HG02981 (cell line): ENCODE measurements around the gene GALNT9.
"Not testable (repeated sequence)": the region's sequence is repeated elsewhere in the genome, so short reads cannot be mapped to it uniquely, and the experiment has no call there.

Experiments
- ATAC-seq: cut with Tn5 transposase; IDR thresholded peaks from one replicate; pipeline ENCODE4 v1.9.1; 2021; ENCODE audit warnings: mild to moderate bottlenecking, moderate library complexity; ENCODE audit not compliant: unreplicated experiment

The GALNT9 gene

DNA sequence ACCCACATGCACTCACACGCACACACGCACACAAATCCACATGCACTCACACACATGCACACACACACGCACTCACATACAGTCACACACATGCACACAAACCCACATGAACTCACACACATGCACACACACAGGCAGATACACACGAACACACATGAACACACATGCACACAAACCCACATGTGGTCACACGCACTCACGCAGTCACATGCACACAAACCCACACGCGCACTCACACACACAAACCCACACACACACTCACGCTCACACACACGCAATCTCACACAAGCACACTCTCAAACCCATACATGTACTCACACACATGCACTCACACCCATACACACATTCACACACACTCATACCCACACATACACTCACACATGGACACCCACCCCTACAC, 61.5 kb downstream of the GALNT9 start:
- no peak for ATAC-seq

DNA sequence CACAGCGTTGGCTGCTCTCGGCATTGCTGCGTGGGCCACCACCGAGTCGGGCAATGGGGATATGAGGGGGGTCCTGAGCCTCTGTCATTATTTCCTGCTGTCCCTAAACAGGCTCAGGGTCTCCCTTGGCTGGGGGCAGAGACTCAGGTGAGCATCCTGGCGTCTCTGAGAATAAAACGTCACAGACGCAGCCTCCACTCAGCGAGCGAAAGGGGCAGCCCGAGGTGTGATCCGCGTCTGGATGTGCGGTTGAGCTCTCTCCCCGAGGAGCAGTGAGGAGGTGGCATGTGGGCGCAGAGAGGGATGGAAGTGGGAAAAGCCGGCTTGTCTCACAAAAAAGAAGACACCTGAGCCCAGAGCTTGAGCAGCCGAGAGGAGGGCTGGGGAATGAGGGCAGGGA, 62.6 kb downstream of the GALNT9 start:
- ATAC-seq = no peak

DNA sequence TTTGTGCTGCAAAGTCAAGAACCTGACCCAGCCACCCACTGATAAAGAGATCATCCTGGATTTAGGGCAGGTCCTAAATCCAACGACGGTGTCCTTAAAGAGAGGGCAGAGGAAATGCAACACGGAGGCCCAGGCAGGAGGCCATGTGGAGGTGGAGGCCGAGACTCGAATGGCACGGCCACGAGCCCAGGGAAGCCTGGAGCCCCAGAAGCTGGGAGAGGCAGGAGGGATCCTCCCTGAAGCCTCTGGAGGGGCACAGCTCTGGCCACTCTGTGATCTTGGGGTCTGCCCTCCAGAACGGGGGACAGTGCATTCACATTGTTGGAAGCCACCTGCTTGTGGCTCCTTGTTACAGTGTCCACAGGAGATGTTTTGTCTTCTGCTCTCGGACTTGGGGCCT, 63.0 kb downstream of the GALNT9 start:
- no peak for ATAC-seq

DNA sequence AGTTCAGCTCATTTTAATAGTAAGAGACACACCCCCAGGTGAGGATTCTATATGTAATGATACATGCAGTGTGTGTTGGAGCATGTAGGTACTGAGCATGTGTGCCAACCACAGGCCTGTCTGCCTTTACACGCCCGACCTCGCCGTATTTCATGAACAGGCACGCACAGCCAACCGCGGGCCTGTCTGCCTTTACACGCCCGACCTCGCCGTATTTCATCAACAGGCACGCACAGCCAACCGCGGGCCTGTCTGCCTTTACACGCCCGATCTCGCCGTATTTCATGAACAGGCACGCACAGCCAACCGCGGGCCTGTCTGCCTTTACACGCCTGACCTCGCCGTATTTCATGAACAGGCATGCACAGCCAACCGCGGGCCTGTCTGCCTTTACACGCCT, 63.6 kb downstream of the GALNT9 start:
- not testable (repeated sequence) for ATAC-seq

DNA sequence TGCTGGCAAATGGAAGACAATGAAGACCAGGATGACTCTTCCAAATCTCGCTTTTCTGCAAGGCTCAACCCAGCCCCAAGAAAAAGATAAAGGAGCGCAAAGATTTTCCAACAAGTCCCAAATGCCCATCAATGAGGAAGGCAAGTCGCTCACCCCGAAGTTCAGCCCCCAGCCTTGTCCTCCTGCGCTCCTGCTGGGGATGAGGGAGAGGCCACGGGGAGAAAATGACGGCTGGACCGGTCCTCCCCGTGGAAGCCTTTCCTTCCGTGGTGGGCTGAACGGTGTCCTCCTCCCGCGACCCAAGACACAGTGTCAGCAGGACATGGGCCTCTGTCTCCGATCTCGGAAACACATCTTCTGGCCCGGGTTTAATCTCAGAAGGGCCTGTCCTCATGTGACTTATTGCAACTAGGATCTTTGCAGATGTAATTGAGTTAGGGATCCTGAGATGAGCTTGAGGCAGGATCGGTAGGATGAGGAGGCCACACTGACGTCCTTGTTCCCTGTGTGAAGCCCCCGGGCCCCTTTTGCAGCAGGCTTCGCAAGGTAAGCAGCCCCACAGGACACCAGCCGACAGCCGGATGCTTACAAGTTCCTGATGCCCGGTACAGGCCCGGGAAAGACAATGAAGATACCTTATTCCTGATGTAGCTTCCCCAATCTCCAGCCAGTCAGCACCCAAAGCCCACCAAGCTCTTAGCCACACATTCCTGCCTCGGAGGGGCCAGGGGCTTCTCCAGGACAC, 64.2 kb downstream of the GALNT9 start:
- no peak for ATAC-seq

DNA sequence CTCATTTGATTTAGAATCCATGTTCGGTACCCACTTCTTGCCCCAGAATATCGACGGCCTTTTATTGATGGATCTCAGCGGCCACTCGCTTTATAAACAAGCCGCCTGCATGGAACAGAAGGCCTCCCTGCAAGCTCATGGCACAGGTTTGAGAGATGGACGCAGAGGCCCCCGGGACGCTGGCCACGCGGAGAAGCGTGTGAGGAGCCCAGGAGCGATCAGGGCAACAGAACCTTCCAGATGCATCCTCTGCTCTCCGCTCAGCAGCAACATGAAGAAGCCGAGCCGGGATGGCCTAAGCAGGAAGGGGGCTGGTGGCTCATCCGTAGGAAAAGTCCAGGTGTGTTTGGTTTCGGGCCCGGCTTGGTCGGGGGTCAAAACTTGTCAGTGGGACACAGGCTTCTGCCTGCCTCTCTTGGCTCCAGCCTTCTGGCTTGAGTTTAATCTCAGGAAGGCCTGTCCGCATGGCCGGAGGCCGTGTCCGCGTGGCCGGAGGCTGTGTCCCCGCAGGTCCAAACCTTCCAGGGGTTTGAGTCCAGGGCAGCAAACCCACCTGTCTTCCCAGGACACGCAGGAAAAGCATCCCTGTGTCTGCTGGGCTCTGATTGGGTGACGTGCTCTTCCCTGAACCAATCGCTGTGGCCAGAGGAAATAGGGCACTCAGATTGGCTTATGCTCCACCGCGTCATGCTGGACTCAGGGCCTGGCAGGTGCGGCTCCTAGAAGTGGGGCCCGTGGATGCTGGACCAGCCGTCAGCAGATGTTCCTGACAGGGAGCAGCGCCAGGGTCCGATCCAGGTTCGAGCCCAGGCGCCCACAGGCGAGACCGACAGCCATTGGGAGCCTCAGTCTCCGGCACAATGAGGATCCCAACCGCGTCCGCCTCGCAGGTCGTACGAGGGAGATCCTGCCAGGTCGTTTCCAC, 65.0 kb downstream of the GALNT9 start:
- no peak for ATAC-seq

DNA sequence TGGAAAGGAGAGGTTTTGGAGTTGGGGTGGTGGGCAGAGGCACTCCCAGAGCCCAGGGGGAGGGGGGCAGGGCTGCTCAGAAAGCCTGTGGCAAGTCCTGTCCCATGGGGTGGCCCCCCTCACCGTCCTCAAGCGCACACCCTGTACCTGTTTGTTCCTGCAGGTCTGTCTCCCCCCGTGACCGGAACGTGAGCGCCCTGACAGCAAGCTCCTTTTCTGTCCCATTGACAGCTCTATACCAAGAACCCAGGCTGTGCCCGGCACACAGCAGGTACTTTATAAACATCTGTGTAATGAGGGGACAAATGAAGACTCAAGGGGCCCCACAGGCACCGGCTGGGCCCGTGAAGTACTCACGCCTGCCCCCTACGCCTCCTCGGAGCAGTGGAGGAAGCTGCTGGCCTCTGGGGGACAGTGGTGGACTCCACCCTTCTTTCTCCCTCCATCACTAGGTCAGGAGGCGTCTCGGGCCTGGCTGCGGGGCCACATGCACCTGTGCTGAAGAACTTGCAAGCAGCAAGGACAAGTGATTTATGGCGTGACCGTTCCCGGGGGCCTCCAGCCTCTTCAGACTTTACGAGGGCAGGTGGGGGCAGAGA, 65.8 kb downstream of the GALNT9 start:
- ATAC-seq = no peak

DNA sequence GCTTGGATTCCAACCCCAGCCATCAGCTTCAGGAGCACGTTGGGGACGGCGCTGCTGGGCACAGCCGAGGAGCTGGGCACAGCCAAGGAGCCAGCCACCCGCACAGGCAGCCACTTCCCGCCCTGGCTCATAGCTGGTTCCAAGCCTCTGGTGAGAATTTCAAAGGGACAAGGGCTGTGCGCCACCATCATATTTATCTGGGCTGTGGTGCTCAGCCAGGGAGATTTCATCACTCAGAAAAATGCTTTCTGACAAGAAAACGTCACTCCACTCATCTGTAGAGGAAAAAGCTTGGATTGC, 66.4 kb downstream of the GALNT9 start:
- no peak for ATAC-seq

DNA sequence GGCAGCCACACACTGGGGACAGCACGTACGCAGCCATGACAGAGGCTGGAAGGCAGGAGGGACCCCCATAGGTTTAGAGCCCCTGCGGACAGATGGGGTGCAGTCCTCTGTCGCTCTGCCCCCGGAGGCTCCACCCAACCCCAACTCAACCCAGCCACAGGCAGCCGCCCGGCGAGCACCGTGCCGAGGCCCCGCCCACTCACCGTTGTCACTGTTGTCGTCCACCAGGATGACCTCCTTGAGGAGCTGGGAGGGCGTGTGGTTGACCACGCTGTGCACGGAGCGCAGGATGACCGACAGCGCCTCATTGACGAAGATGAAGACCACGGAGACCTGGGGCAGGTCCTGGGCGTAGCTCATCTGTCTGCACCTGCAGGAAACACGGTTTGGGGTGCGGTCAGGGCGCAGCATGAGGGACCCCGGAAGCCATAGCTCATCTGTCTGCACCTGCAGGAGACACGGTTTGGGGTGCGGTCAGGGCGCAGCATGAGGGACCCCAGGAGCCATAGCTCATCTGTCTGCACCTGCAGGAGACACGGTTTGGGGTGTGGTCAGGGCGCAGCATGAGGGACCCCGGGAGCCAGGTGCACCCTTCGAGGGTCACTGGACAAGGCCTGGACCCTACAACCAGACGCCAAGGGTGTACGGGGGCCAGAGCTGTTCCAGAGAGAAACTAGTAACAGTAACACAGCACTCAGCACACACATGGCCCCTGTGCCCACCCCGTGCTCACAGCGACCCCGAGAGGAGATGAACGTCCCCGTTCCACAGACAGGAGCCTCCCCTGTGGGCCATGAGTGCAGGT, 66.9 kb downstream of the GALNT9 start:
- ATAC-seq = no peak

DNA sequence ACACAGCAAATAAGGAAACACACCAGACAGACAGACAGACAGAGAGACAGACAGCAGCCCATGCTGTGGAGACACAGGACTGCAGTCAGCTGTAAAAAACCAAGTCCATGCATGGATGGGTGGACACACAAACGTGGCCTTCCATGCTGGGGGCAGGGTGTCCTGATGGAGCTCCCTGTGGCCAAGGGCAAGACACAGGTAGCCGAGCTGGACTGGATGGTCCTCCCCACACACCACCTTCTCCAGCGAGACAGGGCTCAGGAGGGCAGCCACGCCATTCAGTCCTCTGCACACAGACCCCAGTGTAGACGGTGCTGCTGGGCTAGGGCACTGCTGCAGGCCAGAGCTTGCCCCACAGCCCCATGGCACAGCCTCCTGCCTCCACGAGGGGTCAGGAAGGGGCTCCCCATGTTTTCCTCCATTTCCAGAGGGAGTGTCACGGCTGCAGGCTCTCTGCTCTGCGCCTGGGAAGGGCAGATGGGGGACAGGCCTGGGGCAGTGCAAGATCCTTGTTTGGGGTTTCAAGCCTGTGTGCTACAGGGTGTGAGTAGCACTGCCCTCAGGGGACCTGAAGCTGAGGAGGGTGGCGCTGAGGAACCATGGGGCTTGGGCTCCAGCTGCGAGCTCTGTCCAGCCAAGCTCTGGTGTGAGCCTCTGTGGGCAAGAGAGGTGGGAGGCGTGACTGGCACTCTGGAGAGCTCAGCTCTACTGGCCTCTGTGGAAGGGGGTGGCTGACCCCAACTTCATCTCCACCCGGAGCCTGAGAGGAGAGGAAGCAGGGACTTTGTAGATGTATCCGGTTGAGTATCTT, 67.9 kb downstream of the GALNT9 start:
- ATAC-seq = no peak

DNA sequence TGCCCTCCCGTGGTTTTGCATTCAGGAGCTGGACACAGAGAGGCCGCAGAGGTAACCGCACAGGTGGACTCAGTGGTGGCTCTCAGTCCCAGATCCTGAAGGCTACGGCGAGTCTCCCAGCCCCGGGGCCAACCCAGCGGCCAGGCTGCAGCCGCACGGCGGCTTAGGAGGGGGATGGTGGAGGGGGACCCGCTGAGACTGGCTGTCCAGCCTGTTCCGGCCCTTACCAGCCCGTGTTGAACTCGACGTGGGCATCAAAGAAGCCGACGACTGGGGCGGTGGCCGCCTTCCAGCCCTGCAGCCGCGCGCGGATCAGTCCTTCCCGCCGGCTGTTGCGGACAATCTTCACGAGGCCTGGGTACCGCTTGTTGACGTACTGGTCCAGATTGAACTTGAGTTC, 68.7 kb downstream of the GALNT9 start:
- no peak for ATAC-seq

DNA sequence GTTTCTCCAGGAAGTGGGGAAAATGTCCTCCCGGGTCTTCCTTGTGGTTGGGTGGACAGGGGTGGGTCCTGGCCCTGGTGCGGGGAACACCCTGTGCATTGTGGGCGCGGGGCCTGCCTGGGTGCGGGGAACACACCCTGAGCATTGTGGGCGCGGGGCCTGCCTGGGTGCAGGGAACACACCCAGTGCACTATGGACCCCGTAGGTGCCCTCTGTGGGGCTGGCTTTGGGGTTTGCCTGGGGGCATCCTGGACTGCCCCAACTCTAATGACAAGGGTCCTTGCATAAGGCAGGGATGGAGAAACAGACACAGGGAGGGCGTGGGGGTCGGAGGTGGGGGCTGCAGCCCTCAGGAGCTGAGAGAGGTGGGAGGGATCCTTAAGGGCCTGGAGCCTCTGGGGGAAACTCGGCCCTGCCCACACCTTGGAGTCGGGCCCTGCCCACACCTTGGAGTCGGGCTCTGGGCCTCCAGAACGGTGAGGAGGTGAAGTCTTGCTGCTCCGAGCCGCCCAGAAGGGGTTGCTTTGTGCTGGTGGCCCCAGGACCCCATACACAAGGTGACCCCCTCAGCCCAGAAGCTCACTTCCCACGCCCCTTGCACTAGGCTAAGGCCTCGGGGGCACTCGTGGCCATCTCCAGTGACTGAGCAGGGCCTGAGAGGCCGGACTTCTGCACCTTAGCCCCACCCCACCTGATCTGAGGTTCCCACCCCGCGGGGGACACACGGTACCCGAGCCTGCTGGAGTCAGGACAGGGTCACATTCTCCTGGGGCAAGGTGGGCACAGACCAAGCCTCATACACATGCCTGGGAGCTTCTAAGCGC, 69.3 kb downstream of the GALNT9 start:
- ATAC-seq = no peak

DNA sequence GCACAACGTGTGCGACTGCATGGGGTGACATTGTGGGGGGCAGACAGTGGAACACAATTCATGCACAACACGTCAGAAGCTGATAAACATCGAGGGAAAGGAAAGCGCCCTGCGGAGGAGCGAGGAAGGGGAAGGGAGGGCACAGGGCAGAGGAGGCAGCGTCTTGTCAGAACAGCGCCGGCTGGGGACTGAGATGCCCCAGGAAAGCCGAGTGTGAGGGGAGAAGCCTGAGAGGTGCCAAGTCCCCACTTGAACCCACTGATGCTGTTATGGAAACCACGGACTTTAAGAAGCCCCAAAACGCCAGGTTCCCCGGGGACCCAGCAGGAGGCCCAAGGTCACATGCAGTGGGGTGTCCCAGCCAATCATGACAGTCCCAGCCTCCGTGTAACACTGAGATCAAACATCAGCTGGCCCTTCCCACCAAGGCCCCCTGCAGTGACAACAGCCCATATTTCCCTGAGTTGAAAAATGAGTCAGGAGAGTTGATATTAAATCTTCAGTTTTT, 70.0 kb downstream of the GALNT9 start:
- ATAC-seq = no peak

DNA sequence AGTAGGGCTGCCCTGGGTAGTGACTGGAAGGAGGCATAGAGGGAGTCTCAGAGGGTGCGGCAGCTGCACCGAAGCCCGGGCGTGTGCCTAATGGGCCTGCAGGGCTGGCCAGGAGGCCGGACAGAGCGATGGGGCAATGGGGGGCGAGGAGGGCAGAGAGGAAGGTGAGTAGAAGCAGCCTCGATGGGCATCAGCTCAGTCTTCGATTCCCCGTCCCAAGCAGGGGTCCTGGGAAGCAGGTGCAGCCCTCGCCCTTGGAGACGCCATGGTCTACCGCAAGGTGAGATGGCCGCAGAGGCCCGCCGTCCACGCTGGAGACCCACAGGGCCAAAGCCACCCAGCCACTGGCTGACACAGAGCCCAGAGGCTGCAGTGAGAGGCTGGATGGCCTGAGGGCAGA, 70.8 kb downstream of the GALNT9 start:
- ATAC-seq = no peak

DNA sequence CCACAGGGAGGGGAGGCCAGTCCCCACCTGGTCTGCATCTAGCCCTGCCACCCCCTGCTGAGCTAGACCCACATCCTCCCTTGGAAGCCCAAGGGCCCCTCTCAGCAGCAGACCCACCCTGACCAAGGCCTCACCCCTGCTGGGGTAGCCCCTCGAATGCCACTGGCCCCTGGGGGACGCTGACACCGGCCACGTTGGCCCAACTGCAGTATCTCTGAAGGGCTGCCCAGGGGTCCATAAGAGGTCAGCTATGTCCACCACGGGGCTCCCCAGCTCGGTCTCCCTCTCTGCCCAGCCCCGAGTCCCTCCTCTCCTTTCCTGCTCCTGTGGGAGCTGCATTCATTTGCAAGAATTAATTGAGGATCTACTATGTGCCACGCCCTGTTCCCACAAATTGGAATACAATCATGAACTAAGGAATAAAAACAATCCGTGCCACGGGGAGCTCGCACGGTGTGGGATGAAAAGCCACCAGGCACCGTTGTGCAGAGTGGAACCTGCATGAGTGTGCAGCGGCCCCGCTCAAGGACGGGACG, 71.4 kb downstream of the GALNT9 start:
- ATAC-seq = no peak

DNA sequence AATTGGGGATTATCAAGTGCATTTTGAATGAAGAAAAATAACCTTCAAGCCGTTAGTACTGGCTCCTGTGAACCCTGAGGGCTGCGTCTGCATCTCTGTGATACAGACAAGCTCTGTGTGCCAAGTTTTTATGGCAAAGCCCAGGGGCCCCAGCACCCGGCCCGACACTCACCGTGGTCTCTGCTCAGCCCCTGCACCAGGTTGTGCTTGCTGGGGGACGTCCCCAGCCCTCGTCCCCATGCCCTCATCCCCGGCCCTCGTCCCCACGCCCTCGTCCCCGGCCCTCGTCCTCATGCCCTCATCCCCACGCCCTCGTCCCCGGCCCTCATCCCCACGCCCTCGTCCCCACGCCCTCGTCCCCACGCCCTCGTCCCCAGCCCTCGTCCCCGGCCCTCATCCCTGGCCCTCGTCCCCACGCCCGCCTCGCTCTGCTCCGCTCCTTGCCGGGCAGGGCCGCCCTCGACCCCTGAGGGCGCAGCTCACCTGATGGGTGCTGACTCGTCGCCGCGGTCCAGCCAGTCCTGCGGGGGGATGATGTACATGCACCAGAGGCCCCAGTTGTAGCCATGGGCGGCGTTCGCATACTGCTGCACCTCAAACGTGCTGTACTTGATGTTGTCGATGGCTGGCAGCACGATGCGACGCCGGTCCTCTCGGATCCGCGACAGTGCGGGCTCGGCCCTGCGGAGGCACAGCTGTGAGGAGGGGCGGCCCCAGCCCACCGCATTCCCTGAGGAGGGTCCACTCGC, 72.0 kb downstream of the GALNT9 start:
- no peak for ATAC-seq

DNA sequence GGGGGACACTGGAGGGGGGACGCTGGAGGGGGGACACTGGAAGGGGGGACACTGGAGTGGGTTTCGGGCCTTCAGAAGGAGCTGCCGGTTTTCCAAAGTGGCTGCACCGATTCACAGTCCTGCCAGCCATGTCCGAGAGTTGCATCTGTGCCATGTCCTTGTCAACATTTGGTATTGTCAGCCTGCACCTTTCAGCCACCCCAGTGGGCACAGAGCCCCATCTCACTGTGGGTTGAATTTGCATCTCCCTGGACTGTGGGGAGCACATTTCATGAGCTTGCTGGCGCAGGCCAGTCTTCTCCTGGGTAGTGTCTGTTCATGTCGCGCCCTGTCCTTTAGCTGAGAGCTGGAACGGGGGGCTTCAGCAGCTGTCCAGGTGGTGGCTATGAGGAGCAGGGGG, 72.7 kb downstream of the GALNT9 start:
- ATAC-seq = no peak

DNA sequence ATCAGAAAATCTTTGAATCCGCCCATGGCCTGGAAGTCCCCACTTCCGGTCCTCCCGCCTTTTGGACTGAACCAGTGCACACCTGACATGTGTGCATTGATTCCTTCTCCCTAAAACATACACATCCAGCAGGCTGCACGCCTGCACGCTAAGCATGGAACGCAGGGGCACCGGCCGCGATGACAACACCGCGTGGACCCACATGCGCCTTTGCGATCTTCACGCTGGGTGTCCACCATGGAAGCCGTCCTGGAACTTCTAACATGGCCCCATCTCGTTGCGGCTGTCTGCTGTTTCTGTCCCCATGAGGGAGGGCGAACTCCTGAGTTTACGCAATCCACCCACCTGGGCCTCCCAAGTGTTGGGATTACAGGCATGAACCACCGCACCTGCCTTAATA, 73.7 kb downstream of the GALNT9 start:
- no peak for ATAC-seq
